Activated CD4-positive, alpha-beta T cell treated with anti-CD3 and anti-CD28 coated beads, Interleukin-2, amount 50 U/mL, for 24 hours (primary cell): ENCODE data around the gene TTC23L.
"Not testable (repeated sequence)": the region's sequence is repeated elsewhere in the genome, so short reads cannot be mapped to it uniquely, and the experiment has no call there.

ENCODE experiments used
- DNase-seq, 2 donors: peaks; one replicate each; pipeline ENCODE4 v3.0.0-alpha.2; 2020; ENCODE audit warnings: low read depth in 1 of 2, low spot score in 1 of 2

The TTC23L gene

DNA sequence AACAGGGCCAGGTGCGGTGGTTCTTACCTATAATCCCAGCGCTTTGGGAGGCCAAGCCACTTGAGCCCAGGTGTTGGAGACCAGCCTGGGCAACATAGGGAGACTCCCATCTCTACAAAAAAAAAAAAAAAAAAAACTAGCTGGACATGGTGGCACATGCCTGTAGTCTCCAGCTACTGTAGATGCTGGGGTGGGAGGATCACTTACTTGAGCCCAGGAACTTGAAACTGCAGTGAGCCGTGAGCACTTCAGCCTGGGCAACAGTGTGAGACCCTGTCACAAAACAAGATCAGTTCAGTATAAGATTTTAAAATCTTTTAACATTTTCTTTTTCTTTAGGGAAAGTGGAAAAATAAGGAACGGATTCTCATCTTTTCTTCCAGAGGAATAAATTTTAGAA, 79.1 kb downstream of the TTC23L start:
- DNase-seq, result no peak

DNA sequence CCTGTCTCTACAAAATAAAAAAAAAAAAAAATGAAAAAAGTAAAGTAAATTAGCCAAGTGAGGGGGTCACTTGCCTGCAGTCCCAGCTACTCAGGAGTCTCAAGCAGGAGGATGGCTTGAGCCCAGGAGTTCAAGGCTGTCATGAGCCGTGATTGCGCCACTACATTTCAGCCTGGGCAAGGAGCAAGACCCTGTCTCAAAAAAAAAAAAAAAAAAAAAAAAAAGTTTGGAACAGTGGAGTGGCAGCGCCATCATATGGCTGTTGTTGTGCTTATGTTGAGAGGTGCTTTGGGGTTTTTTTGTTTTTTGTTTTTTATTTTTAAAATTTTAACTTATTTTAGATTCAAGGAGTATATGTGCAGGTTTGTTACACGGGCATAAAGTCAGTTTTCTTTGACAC, 80.1 kb downstream of the TTC23L start:
- no peak for DNase-seq

DNA sequence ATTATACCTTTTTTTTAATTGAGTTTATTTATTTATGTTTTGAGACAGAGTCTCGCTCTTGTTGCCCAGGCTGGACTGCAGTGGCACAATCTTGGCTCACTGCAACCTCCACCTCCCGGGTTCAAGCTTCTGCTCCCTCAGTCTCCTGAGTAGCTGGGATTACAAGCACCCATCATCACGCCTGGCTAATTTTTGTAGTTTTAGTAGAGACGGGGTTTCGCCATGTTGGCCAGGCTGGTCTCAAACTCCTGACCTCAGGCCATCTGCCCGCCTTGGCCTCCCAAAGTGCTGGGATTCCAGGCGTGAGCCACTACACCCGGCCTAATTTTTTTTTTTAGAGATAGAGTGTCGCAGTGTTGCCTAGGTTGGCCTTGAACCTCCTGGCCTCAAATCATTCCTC, 84.3 kb downstream of the TTC23L start:
- not testable (repeated sequence) for DNase-seq

DNA sequence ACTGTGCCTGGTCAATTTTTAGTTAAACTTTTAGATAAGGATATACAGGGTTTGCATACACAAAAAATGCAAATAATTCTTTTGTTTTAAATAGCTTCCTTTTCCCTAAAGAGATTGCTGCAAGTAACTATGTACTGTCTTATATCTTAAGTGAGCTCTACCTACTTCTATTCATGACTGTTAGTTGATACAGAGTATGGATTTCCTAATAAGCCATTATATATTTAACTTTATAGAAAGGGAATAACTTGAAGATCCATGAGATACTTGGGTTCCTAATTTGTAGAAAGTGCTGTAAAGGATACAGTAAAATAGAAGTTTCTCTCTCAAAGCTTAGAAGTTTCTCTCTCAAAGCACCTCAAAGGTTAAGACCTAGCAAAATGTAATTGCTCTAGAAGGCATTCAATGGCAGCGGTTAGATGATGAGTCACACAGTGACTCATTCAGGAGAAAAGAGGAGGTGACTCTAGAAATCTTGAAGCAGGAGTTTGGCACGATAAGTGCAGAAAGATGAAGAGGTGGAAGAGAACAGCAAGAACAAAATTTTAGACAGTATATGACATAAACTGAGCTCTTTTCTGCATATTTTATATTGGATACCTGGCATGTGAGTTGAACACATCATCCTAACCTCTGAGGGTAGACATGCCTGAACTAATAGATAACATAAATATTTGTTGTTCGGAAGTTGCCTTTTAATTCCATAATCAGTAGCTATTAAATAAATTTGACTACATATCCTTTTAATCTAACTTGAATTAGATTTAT, 84.9 kb downstream of the TTC23L start:
- peak in 1 of 2 donors; percentile 57 for DNase-seq

DNA sequence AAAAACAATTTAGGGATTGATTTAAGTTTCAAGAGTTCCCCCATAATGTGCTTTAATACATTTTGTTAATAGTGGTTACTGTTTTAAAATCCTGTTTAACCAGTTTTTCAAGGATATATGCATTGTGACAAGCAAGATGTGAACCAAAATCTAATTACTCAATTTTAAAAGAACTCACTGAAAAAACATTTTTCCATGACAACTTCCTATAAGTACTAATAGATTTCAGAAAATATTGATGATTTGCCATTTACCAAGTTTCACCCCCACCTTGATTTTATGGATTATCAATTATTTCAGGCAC, 85.5 kb downstream of the TTC23L start:
- no peak for DNase-seq

DNA sequence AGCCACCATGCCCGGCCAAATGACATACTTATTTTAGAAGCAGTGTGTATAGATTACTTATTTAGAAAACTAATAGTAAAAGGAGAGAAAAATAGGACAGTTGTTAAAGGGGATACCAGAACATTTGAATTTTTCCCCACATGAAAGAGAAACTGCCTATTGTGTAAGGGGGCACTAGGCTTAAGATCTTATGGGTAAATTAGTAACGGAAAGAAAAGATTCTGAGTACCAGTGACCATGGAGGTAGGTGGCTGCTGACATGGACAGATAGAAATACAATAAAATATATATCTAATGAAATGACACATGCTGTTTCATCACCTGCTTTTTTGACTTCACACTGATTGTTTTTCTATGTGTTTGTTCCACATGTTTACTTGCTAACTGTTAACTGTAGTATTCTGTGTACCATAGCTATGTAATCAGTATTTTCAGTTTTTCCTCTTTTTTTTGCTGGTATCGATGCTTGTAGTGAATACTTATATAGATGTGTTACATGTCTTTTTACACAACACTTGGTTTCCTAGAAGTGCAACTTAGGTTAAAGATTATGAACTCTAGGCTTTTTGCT, 87.4 kb downstream of the TTC23L start:
- no peak for DNase-seq

DNA sequence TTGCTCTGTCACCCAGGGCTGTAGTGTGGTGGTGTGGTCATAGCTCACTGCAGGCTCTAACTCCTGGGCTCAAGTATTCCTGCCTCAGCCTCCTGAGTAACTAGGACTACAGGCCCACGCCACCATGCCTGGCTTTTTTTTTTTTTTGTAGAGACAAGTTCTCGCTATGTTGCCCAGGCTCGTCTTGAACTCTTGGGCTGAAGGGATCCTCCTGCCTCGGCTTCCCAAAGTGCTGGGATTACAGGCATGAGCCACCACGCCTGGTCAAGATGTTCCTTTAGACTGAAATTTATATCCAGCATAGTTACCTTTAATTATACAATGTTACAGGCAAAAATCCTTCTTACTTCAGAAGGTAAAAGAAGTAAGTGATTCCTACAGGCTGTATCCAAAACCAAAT, 88.8 kb downstream of the TTC23L start:
- no peak for DNase-seq

DNA sequence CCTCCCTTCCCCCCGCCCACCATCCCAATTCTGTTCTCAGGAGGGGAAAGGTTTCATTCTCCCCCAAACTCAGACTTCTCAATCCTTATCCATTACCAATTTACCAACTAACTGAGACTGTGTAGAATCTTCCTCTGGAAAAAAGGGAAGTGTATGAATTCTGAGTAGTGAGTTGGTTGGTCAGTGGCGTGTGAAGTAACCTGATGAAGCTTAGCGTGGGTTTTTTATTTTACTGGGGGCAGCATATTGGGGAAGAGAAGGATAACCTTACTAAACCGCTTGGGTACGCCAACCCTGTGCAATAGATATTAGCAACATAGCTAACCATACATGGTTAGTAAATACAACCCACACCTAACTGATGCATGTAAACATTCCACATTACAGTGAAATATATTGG, 89.3 kb downstream of the TTC23L start:
- DNase-seq, result no peak

DNA sequence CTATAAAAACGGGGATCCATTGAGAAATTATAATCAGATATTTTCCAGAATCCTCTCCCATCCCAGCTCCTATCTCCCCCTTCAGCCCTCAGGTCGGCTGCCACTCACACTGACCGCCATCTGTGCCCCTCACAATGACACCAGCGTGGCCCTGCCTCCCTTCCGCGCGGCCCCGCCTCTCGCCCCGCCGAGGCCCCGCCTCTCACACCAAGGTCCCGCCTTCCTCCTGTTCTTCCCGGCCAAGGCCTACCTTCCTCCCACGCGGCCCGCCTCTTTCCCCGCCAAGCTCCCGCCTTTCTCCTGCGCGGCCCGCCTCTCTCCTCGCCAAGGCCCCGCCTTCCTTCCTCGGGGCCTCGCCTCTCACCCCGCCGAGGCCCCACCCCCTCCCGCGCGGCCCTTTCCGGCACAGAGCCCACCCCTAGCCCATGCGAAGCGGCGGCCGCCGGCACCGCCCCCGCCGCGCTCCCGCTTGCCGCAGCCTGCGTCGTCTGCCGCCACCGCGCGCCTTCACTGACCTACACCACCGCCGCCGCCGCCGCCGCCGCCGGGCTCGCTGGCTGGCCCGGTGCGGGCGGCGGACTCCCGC, 90.3 kb downstream of the TTC23L start, which contains the start of gene DNAJC21:
Gene DNAJC21 (plus strand): TSS at position 426 of the 586 bp plus-strand sequence. CDS start 261 bp downstream, outside the sequence.
- DNase-seq, result peak; percentile 96

DNA sequence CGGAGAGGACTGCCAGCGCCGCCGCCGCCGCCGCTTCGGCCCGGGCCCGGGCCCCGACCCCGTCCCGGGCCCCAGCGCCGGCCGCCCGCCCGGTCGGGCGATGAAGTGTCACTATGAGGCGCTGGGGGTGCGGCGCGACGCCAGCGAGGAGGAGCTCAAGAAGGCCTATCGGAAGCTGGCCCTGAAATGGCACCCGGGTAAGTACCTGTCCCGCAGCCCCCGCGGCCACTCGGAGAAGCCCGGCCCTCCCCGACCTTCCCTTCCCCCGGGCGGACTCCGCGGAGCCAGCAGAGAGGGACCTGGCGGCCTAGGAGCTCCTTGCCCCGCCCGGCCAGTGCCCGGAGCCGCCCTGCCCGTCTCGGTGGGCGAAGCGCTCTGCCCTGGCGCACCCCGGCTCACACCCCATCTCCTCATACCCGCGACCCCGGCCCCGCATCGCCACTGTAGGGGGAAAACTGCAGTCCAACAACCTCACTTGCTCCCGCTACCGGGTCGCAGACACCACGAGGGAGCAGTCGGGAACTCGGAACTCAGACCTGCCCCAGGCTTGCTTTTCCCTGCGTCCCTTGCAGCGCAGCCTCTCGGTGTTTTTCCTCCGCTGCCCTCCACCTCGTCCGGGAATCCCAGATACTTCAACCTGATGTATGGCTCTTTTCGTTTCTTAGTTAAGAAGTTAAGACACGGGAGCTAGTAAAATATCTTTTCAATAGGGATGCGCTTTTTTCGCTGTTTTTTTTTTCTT, 90.9 kb downstream of the TTC23L start:
- DNase-seq, result peak; percentile 54 to 68

DNA sequence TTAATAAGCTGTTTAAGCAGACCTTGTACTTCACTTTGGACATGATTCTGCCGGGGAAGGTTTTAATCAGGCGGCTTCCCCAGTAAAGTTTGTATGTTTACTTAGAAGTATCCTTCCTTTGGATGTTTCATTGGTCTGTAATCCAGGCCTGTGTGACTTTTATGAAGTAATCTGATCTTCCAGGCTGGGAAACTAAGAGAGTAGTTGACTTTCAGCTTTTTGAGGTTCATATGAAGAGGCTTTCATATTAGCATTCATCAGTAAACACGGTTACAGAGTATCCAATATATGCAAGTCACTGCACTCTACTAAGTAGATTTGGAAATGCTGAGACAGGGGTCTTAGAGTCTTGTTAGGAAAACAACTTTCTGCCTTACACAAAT, 91.5 kb downstream of the TTC23L start:
- DNase-seq, result no peak

DNA sequence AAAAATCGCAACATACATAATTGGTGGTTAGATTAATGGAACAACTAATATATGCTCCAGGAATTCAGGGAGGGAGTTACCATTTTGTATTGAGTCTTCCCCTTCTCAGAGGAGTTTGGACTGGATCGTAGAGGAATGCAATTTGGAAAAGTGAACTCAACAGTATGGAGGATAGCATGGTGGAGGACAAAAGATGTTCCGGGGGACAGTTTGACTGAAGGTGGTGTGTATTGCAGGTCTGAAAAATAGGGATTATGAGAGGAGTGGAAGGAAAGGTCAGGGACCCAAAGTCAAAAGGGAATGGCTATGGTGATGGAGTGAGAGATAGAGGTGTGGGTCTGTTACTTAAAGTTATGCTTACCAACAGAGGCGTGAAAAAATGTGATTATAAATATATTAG, 91.9 kb downstream of the TTC23L start:
- no peak for DNase-seq

DNA sequence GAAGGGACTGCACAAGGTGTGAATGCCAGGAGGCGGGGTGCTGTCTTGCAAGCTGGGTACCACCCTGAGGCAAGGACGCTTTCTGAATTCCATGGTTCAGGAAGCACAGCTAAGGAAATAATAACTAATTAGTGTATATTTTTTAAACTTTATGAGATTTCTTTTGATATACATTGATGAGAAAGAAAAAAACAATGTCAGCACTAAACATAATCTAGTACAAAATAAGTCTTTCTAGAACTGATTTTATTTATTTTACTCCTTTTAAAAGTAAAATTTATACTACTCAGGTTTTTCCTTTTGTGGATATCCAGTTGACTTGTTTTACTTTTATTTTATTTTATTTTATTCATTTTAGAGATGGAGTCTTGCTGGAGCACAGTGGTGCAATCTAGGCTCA, 94.0 kb downstream of the TTC23L start:
- no peak for DNase-seq

DNA sequence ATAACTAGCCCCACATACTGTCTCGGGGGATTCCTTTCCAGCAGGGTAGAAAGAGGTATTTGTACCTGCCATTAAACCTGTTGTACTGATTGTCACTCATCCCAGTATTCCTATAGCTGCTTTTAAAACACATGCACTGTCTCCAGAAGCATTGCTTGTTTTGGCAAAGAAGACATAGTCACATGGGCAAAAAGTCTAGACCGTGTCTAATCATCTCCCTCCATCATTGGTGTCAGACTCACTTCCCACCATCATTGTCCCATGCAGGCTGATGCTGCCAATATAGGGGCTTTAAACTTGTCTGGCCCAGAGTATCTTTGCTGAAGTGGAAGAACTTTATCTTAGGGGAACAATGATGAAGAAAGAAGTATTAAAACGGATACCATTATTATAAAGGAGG, 103.0 kb downstream of the TTC23L start:
- no peak for DNase-seq

DNA sequence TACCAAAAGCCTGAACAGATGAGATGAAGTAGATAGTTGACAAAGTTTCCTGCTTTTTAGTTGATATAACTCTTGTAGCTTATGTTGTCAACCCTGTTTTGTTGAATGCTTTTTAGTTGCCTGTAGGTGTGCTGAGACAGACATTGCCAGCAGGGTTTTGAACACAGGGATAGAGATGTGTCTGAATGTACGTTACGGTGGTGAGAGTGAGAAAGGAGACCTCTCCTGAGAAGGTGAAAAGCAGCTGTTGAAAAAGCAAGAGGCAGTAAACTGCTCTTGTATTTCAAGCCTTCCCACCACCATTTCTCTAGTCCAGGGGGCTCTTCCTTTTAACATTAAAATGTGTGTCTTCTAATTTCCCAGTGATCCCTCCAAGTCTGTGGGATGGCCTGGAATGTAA, 105.1 kb downstream of the TTC23L start:
- no peak for DNase-seq

DNA sequence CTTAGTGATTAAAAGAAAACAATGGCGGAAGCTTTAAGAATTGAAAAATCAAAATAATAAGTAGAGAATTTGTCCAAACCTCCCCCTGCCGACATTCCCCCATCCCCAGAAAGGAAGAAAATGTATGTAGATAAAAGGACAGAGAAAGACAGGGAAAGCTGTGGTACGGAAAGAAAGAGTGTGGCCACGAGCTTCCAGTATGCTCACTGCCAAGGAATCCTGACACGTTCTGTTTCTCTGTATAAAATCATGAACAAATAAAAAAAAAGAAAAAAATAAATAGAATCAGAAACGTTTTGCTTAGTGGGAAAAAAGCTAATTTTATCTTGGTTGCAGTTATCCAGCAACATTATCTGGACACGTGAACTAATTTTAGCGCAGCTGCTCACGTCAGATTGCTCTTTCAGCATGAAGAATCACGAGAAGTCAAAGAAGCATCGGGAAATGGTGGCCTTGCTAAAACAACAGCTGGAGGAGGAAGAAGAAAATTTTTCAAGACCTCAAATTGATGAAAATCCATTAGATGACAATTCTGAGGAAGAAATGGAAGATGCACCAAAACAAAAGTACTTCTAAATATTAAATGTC, 105.6 kb downstream of the TTC23L start:
- DNase-seq, result no peak
